H1 (cell line): ENCODE measurements around the gene CABCOCO1.
"Not testable (repeated sequence)": the region's sequence is repeated elsewhere in the genome, so short reads cannot be mapped to it uniquely, and the experiment has no call there.

ENCODE experiments used
- ATF3 ChIP-seq: IDR thresholded peaks from 2 replicates; pipeline ENCODE4 v1.6.1; 2011; ENCODE audit warnings: low read depth, mild to moderate bottlenecking, low read length; ENCODE audit not compliant: insufficient read depth
- CEBPB ChIP-seq: IDR thresholded peaks from 2 replicates; pipeline ENCODE4 v1.6.1; 2012; ENCODE audit warnings: low read depth, low read length
- CTCF ChIP-seq, 3 experiments: IDR thresholded peaks; 1 replicate in 2 of 3; 2 replicates in 1 of 3; pipeline versions ENCODE4 v1.5.1 to v1.6.1; 2011; ENCODE audit warnings: low read length in 3 of 3, mild to moderate bottlenecking in 3 of 3, inconsistent platforms in 2 of 3, low read depth in 1 of 3, moderate library complexity in 1 of 3; ENCODE audit not compliant: insufficient read depth in 1 of 3; ENCODE audit errors: control extremely low read depth in 1 of 3
- MAFK ChIP-seq: IDR thresholded peaks from 2 replicates; pipeline ENCODE4 v1.6.1; 2012; ENCODE audit warnings: low read depth, mild to moderate bottlenecking, improper control_type of control experiment, low read length
- POLR2A ChIP-seq, 2 experiments: IDR thresholded peaks; 1 replicate in 1 of 2; 2 replicates in 1 of 2; pipeline ENCODE4 v1.6.1; 2011; ENCODE audit warnings: low read depth in 2 of 2, low read length in 2 of 2, mild to moderate bottlenecking in 2 of 2; ENCODE audit errors: control extremely low read depth in 1 of 2
- POU5F1 ChIP-seq: IDR thresholded peaks from 2 replicates; pipeline ENCODE4 v1.6.1; 2011; ENCODE audit warnings: low read depth, mild to moderate bottlenecking, low read length, moderate library complexity
- RAD21 ChIP-seq, 2 experiments: IDR thresholded peaks in 1 of 2; conservative IDR thresholded peaks in 1 of 2; 2 replicates each; pipeline ENCODE4 v1.6.1; 2011; ENCODE audit warnings: low read depth in 2 of 2, low read length in 2 of 2, improper control_type of control experiment in 1 of 2, inconsistent platforms in 1 of 2, mild to moderate bottlenecking in 1 of 2, moderate library complexity in 1 of 2
- USF2 ChIP-seq: IDR thresholded peaks from 2 replicates; pipeline ENCODE4 v1.6.1; 2011; ENCODE audit warnings: low read length, improper control_type of control experiment
- ZNF274 ChIP-seq: IDR thresholded peaks from 2 replicates; pipeline ENCODE4 v1.7.0; 2012; ENCODE audit warnings: low read length, borderline replicate concordance; ENCODE audit errors: extremely low read depth

GRCh38 chr10:61691667-61692066 is 28.9 kb downstream of the CABCOCO1 start:
- TF ChIP-seq CEBPB; CTCF (IDR thresholded peaks at IDR 0.05; ENCODE audit: control extremely low read depth in 1 of 3, insufficient read depth in 1 of 3, low read depth in 1 of 3, low read length in 3 of 3); POLR2A (IDR thresholded peaks at IDR 0.05; ENCODE audit: control extremely low read depth in 1 of 2, low read depth in 2 of 2, low read length in 2 of 2); MAFK; USF2; POU5F1; RAD21 (IDR thresholded peaks at IDR 0.05 in 1 of 2, conservative IDR thresholded peaks at IDR 0.05 in 1 of 2; ENCODE audit: low read depth in 2 of 2, low read length in 2 of 2); ZNF274; ATF3: not testable (repeated sequence)
